M059J (cell line): ENCODE measurements around the gene RRBP1. TPM values are rescaled to one million over a fixed set of nuclear protein-coding genes. Genes with fewer than 3 reads are reported as not detected.

Source experiments
- DNase-seq: peaks from one replicate; pipeline ENCODE4 v3.0.0-alpha.2; 2012; ENCODE audit warnings: low read depth
- total RNA-seq: library from RNA; depleted of rRNA; stranded (reverse); fragments of >200 nt; shearing (Covaris generic); gene quantifications from 2 replicates; pipeline ENCODE4 v1.2.3, GENCODE V29; 2014

Gene RRBP1
- total RNA-seq, 1 experiment from 2014 or later, result 253 TPM

GRCh38 chr20:17680836-17681725 is 961 bp downstream of the RRBP1 start:
- peak; percentile 73 for DNase-seq

- DNase-seq, result peak; percentile 71
Measured at GRCh38 chr20:17679941-17680835, 1.9 kb downstream of the RRBP1 start.

- DNase-seq, result no peak
Measured at GRCh38 chr20:17678886-17679285, 3.2 kb downstream of the RRBP1 start.

GRCh38 chr20:17678295-17678694 is 3.7 kb downstream of the RRBP1 start:
- DNase-seq, result no peak

GRCh38 chr20:17676942-17677341 is 5.1 kb downstream of the RRBP1 start:
- DNase-seq, result no peak

- no peak for DNase-seq
Measured at GRCh38 chr20:17676378-17676759, 5.7 kb downstream of the RRBP1 start.

- no peak for DNase-seq
Measured at GRCh38 chr20:17675519-17676377, 6.3 kb downstream of the RRBP1 start.

- DNase-seq, result no peak
Measured at GRCh38 chr20:17674722-17675518, 7.1 kb downstream of the RRBP1 start.

- DNase-seq, result no peak
Measured at GRCh38 chr20:17673084-17673483, 9.0 kb downstream of the RRBP1 start.

GRCh38 chr20:17671565-17671964 is 10.5 kb downstream of the RRBP1 start:
- DNase-seq, result no peak

- DNase-seq, result no peak
Measured at GRCh38 chr20:17671011-17671410, 11.0 kb downstream of the RRBP1 start.

GRCh38 chr20:17669306-17669931 is 12.6 kb downstream of the RRBP1 start:
- DNase-seq, result no peak

GRCh38 chr20:17668432-17668831 is 13.6 kb downstream of the RRBP1 start:
- no peak for DNase-seq

GRCh38 chr20:17667445-17667844 is 14.6 kb downstream of the RRBP1 start:
- no peak for DNase-seq

- no peak for DNase-seq
Measured at GRCh38 chr20:17666481-17666880, 15.6 kb downstream of the RRBP1 start.

- no peak for DNase-seq
Measured at GRCh38 chr20:17665756-17666155, 16.3 kb downstream of the RRBP1 start.

GRCh38 chr20:17664025-17664633 is 17.9 kb downstream of the RRBP1 start:
- no peak for DNase-seq

- no peak for DNase-seq
Measured at GRCh38 chr20:17663486-17663885, 18.6 kb downstream of the RRBP1 start.

GRCh38 chr20:17663040-17663399 is 19.0 kb downstream of the RRBP1 start:
- DNase-seq, result no peak
